ENCODE measurements around the gene NRIP1.
"Not testable (repeated sequence)": the region's sequence is repeated elsewhere in the genome, so short reads cannot be mapped to it uniquely, and the experiment has no call there.

The NRIP1 gene

GRCh38 chr21:14975136-14975919, 89.5 kb downstream of the NRIP1 start:
- no peak for DNase-seq

GRCh38 chr21:14972678-14973077, 92.1 kb downstream of the NRIP1 start:
- no peak for DNase-seq

- peak; percentile 48 for DNase-seq
Observed at GRCh38 chr21:14968821-14969220, 96.0 kb downstream of the NRIP1 start.

DNA sequence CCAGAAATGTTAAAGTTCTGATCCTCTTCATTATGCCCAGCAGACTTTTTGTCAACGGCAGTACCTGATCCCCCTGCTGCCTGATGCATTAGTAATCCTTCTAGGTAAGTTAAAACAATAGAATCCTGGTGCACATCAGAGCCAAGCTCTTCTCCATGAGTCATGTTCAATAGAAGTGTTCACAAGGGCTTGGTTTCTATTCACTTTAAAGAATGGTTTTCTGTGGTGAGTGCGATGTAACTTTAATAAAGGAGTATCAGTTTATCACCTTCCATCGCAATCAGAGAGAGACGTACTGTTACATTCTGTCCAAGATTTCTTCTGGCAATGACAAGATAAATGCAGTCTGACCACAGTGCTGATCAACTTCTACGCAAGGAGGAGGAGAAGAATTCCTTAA, 96.8 kb downstream of the NRIP1 start:
- DNase-seq = no peak

DNA sequence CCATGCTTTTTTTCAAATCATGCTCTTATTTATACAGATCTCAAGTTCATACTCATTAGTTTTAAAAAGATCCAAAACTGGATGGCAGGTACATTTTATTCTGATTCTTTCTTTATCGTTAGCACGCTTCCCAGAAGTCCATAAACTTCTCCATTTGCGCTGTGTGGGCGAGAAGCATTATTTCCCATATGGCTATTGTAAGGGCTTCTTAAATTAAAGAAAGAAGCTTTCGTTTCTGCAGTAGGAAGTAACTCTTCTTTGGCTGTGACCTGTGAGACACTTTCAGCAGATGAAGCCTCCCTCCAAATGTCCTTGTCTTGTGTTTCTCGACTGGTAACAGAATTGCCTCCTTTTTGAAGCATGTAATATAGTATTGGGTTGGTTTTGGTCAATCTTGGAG, 100.2 kb downstream of the NRIP1 start:
- DNase-seq = no peak

DNA sequence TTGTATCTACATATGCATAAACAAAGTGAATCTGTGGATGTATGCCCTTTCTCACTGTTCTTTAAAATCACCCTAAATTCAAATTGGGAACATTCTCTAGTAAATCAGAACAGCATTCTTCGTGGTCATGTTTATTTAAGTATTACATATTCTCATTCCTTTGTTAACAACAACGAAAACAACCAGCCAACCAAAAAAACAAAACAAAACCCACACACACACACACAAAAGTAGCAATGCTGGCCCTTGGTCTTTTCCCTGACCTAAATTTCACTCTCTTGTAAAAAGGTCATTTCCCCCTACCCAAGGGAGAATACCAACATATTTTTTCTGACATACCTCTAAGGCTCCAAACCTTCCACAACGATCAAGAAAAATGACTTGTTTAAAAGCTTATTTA, 102.6 kb downstream of the NRIP1 start:
- peak; percentile 23 for DNase-seq

GRCh38 chr21:14961502-14961901, 103.3 kb downstream of the NRIP1 start:
- no peak for DNase-seq

DNA sequence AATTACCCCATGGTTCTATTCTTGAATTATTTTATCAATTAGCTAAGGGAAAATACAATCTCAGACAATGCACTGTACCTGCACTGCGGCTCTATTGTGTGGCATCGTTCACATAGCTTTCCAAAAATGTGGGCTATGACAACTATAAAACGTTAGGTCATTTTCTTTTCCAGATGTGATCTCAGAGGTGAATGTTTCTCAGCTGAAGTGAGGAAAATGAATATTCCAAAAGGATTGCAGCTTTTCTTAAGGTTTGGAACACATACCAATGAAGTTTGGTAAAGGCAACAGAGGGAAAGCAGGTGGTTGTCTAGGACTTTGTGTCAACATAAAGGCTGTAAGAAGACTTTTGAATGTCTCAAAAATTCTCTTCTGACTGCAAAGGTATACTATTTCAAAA, 105.5 kb downstream of the NRIP1 start:
- DNase-seq = no peak

GRCh38 chr21:14957836-14958235, 107.0 kb downstream of the NRIP1 start:
- no peak for DNase-seq

- peak; percentile 79 for DNase-seq
Observed at GRCh38 chr21:14956807-14957206, 108.0 kb downstream of the NRIP1 start.

DNA sequence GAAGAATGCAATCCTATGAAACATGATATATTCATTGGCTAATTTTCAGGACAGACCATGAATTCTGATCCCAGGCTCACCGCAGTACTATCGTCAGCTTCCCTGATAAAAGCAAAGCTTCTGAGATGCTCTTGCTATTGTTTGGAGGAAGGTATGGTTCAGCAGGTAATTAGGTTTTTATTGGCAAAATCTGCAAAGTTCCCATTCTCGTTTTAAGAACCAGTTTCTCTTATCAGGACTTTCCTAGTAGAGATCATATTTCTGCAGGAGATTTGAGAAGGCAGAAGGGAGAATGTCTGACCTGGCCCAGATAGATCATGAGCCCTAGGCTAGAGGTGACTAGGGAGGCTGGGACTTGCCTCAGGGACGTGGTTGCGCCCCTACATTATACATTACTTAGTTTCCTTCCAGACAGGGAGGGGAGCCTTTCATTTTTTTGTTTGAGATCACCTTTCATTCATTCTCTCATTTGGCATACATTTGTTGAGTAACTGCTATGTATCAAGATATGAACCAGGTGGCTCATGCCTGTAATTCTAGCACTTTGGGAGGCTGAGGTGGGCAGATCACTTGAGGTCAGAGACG, 108.8 kb downstream of the NRIP1 start:
- DNase-seq = no peak

DNA sequence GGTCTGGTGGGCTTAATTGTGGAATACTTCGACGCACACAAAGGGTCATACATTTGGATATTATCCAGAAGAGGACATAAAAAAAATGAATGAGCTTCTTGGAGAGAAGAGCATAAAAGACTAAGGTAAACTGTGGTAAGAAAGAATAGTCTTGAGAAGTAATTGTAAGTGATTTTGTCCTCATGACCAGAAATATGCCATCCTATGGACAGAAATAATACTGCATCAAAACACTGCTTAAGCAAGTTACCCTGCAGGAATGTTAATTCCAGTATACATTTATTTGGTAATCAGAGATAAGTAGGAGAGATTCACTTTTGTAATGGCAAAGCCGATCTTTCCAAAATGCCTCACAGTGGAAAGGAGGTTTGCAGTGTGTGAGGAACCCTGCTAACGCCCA, 111.9 kb downstream of the NRIP1 start:
- DNase-seq = no peak

- DNase-seq = no peak
Observed at GRCh38 chr21:14949603-14950002, 115.2 kb downstream of the NRIP1 start.

DNA sequence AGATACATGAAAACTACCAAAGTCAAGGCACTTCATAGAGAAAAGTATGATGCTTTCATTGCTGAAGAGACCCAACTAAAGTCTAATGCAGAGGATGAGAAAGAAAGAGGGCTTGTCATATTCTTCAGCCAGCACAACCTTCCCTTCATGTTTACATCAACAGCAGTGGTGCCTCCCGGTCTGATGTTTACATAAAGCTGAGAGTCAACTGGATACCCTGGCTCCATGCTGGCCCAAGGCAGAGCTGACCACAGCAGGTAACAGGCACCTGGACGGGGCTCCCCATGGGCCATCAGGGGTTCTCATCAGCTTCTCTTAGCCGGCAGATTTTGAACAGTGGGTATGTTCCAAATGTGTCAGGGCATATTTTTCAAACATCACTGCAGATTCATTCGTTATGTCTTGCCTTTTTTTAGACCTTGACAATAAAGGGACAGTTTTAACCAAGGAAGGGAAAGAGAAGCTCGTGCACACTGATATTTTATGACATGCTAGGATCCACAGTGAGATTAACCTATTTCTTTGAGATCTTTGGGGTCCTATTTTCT, 117.1 kb downstream of the NRIP1 start:
- no peak for DNase-seq

DNA sequence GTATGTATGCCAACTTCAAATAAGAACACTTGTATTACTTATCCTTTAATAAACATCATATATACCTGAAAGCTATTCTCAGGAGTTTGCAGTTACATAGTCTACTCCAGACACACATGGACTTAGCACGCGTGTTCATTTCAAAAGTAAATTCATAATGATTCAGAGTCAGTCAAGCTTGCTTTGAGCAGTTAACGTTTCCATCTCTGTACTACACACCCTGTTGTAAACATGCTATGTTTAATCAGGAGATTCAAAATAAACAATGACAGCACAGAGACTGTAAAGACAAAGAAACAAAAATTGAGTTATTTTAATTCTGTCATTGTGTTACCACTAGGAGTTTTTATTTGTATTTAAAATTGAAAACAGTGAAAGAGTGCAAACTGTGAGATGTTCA, 119.6 kb downstream of the NRIP1 start:
- no peak for DNase-seq

DNA sequence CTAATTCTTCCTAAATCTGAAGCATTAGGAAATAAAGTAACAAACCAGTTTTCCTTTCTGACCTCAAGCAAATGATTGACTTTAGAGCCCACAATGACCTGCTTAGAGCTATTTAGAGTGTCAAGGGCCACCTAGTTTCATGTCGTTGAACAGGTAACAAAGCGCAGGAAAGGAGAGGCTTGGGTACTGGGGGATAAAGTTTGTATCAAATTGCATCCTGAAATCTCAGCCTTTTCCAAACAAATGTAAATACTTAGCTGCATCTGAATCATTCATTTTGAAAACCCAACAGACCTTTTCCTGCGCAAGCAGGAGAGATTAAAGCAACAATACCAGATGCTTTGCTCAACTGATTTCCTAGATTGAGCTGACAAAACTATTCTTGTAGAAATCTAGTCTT, 121.2 kb downstream of the NRIP1 start:
- no peak for DNase-seq

DNA sequence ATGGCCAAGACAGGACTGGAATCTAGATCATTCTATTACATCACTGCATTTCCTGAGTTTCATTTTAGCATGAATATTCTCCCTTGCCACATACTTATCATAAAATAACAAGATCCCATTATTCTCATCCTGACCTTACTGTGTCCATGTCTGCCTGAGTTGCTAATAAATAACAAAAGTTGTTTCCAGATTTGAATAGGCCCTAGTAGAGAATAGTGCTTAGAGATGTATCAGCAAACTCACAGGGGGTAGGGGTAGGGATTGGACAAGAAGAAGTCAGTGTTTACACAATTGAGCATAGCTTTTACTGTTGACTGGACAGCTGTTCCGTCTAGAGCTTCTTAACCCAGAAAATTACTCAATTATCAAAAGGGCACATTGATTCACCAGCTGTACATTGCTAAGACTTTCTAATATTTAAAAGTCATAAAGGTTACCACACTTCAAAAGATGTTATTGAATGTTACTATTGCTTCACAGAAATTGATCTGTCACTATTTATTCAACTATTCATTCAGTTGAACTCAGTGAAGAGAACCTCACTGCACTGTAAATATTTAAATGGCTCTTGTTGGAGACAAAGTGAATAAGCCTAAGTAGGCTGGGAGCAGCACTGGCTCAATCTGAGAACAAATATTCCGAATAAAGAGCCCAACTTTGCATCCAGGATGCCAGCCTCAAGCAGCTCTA, 121.9 kb downstream of the NRIP1 start:
- DNase-seq = no peak

GRCh38 chr21:14927324-14927723, 137.5 kb downstream of the NRIP1 start:
- not testable (repeated sequence) for DNase-seq

- peak; percentile 23 for DNase-seq
Observed at GRCh38 chr21:14926186-14926585, 138.6 kb downstream of the NRIP1 start.

DNA sequence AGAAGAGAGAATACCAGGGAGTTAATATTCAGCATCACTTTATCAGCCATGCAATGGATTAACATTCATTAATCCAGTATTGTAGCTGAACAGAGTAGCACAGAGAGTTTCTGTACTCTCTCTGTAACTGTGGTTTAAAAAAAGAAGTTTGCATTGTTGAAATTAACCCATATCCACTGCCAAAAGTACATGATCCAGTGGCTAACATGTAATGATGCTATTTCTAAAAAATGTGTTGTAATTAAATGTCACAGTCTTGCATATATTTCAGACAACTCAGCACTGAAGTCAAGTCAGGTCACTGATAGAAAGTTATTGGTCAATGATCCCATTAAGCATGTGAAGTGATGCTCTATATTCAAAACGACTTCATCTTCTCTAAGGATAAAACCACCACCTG, 141.3 kb downstream of the NRIP1 start:
- DNase-seq = peak; percentile 75

DNA sequence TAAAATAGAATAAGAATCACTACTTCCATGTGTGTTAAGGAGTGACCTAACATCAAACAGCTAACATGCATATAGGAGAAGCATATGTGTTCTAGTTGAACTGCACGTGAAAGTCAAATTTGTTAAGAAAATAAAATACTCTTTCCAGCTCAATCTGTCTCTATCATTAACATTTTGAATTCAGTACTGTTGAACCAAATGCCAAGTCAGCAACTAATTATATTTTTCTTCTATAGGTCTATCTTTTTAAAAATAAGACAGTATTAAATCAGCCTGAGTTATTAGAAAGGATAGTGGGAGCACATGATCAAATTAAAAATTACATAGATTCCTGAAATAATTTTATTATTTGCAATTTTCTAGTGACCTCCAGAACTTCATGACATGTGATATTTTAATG, 141.8 kb downstream of the NRIP1 start:
- DNase-seq = no peak

- no peak for DNase-seq
Observed at GRCh38 chr21:14918527-14918926, 146.3 kb downstream of the NRIP1 start.

DNA sequence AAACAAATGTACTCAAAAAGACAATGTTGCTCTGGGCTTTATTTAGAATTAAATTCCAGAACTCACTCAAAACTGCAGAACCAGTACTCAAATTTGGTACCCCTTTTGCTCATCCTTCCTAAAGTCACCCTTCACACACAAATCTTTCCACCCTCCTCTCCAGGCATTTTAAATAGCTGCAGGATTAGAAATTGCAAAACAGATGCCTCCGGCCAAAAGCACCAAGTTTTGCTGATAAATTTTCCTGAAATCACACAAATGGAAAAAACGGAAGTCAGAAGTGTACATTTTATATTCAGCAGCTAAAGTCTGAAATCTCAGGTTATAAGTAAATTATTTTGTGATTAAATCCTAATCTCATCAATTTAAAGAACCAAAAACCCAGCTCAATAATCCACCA, 147.0 kb downstream of the NRIP1 start:
- no peak for DNase-seq

GRCh38 chr21:14916676-14917141, 148.1 kb downstream of the NRIP1 start:
- peak; percentile 34 for DNase-seq
